HEK293 (cell line): ENCODE data around the gene ANKUB1.
"Not testable (repeated sequence)": the region's sequence is repeated elsewhere in the genome, so short reads cannot be mapped to it uniquely, and the experiment has no call there.

Source experiments
- CTCF ChIA-PET: fragments of 350-600 bp; formaldehyde crosslinking; extraction: SDS; loops from one replicate; lab custom pipeline; 2021; ENCODE audit warnings: antibody characterized with exemption; lab: Yijun Ruan, JAX
- POLR2A ChIA-PET: fragments of 300-600 bp; formaldehyde crosslinking; extraction: SDS; loops from one replicate; lab custom pipeline; 2020; ENCODE audit warnings: antibody characterized with exemption, inconsistent platforms; lab: Yijun Ruan, JAX
- H3K27ac ChIP-seq: fragments of 200-500 bp; sonication (Bioruptor generic); 2 replicates; pipeline ENCODE4 v1.5.1; 2014; ENCODE audit warnings: low read depth, low read length, control low read depth, inconsistent platforms; ENCODE audit errors: extremely low read depth
- H3K36me3 ChIP-seq, 2 experiments: fragments of 200-500 bp in 1 of 2; sonication (Bioruptor generic) in 1 of 2; 1 replicate in 1 of 2; 2 replicates in 1 of 2; pipeline ENCODE4 v1.5.1; 2014 to 2017; ENCODE audit warnings: inconsistent platforms in 2 of 2, low read length in 2 of 2; ENCODE audit not compliant: control insufficient read depth in 2 of 2, insufficient read depth in 1 of 2
- H3K4me1 ChIP-seq: fragments of 200-500 bp; sonication (Bioruptor generic); 2 replicates; pipeline ENCODE4 v1.5.1; 2014; ENCODE audit warnings: mild to moderate bottlenecking, low read length, inconsistent platforms; ENCODE audit not compliant: control insufficient read depth, insufficient read depth
- H3K4me3 ChIP-seq: 2 replicates; pipeline ENCODE4 v1.5.1; 2011; ENCODE audit warnings: low read depth, mild to moderate bottlenecking, control low read depth, low read length, moderate library complexity
- H3K9me3 ChIP-seq: fragments of 200-500 bp; sonication (Bioruptor generic); 2 replicates; pipeline ENCODE4 v1.5.1; 2014; ENCODE audit warnings: low read depth, low read length, inconsistent platforms; ENCODE audit not compliant: control insufficient read depth, insufficient read depth
- EGR2 ChIP-seq: fragments of 450-650 bp; formaldehyde crosslinking; IDR thresholded peaks from 2 replicates; pipeline ENCODE4 v1.5.1; 2016; ENCODE audit warnings: low read depth, missing biosample characterization, missing genetic modification characterization
- PBX3 ChIP-seq: sonication (generic); formaldehyde crosslinking; IDR thresholded peaks from 2 replicates; pipeline ENCODE4 v1.8.1; 2022; ENCODE audit warnings: mild to moderate bottlenecking, moderate library complexity, missing genetic modification reagents
- PRDM4 ChIP-seq: fragments of 450-650 bp; formaldehyde crosslinking; IDR thresholded peaks from 2 replicates; pipeline ENCODE4 v1.5.1; 2017; ENCODE audit warnings: missing biosample characterization, missing genetic modification characterization
- SETDB1 ChIP-seq: IDR thresholded peaks from one replicate; pipeline ENCODE4 v1.6.1; 2017; ENCODE audit warnings: mild to moderate bottlenecking, low read length, moderate library complexity, mixed read lengths; ENCODE audit not compliant: insufficient read length
- WT1 ChIP-seq: fragments of 450-650 bp; formaldehyde crosslinking; IDR thresholded peaks from 2 replicates; pipeline ENCODE4 v1.5.1; 2016; ENCODE audit warnings: missing biosample characterization, missing genetic modification characterization
- ZBTB8A ChIP-seq: fragments of 450-650 bp; formaldehyde crosslinking; IDR thresholded peaks from 2 replicates; pipeline ENCODE4 v1.5.1; 2016; ENCODE audit warnings: missing biosample characterization, missing genetic modification characterization
- ZFP37 ChIP-seq: fragments of 450-650 bp; formaldehyde crosslinking; IDR thresholded peaks from 2 replicates; pipeline ENCODE4 v1.5.1; 2016; ENCODE audit warnings: missing biosample characterization, missing genetic modification characterization
- ZNF174 ChIP-seq: fragments of 450-650 bp; formaldehyde crosslinking; IDR thresholded peaks from 2 replicates; pipeline ENCODE4 v1.5.0; 2017; ENCODE audit warnings: missing biosample characterization, mild to moderate bottlenecking, missing genetic modification characterization
- ZNF18 ChIP-seq: fragments of 450-650 bp; formaldehyde crosslinking; IDR thresholded peaks from 2 replicates; pipeline ENCODE4 v1.5.1; 2016; ENCODE audit warnings: missing biosample characterization, missing genetic modification characterization
- ZNF211 ChIP-seq: fragments of 450-650 bp; formaldehyde crosslinking; IDR thresholded peaks from 2 replicates; pipeline ENCODE4 v1.5.1; 2016; ENCODE audit warnings: low read depth, missing biosample characterization, missing genetic modification characterization
- ZNF248 ChIP-seq: fragments of 450-650 bp; formaldehyde crosslinking; IDR thresholded peaks from 2 replicates; pipeline ENCODE4 v1.5.1; 2017; ENCODE audit warnings: missing biosample characterization, missing genetic modification characterization
- ZNF302 ChIP-seq: fragments of 450-650 bp; formaldehyde crosslinking; IDR thresholded peaks from 2 replicates; pipeline ENCODE4 v1.5.1; 2016; ENCODE audit warnings: missing biosample characterization, missing genetic modification characterization, low read depth
- ZNF311 ChIP-seq: fragments of 450-650 bp; formaldehyde crosslinking; IDR thresholded peaks from 2 replicates; pipeline ENCODE4 v1.5.1; 2017; ENCODE audit warnings: missing biosample characterization, missing genetic modification characterization, borderline replicate concordance
- ZNF501 ChIP-seq: fragments of 450-650 bp; formaldehyde crosslinking; IDR thresholded peaks from 2 replicates; pipeline ENCODE4 v1.5.1; 2016; ENCODE audit warnings: missing biosample characterization, missing genetic modification characterization
- ZNF529 ChIP-seq: fragments of 450-650 bp; formaldehyde crosslinking; IDR thresholded peaks from 2 replicates; pipeline ENCODE4 v1.5.1; 2017; ENCODE audit warnings: missing genetic modification characterization, missing biosample characterization; ENCODE audit not compliant: insufficient replicate concordance
- ZNF585B ChIP-seq: fragments of 450-650 bp; formaldehyde crosslinking; IDR thresholded peaks from 2 replicates; pipeline ENCODE4 v1.5.1; 2016; ENCODE audit warnings: missing biosample characterization, missing genetic modification characterization
- ZNF677 ChIP-seq: fragments of 450-650 bp; IDR thresholded peaks from 2 replicates; pipeline ENCODE4 v1.5.0; 2018; ENCODE audit warnings: missing biosample characterization, mild to moderate bottlenecking, missing genetic modification characterization, moderate library complexity
- ZNF776 ChIP-seq: fragments of 450-650 bp; formaldehyde crosslinking; IDR thresholded peaks from 2 replicates; pipeline ENCODE4 v1.5.0; 2017; ENCODE audit warnings: missing biosample characterization, missing genetic modification characterization, borderline replicate concordance
- ZNF791 ChIP-seq: fragments of 450-650 bp; formaldehyde crosslinking; IDR thresholded peaks from 2 replicates; pipeline ENCODE4 v1.5.1; 2016; ENCODE audit warnings: missing biosample characterization, missing genetic modification characterization

Gene ANKUB1

GRCh38 chr3:149831321-149831720 lies 39.0 kb upstream of the ANKUB1 start:
- CTCF ChIA-PET = no interaction called here
- H3K36me3 ChIP-seq = no peaks in the 10 kb centered on the region
- TF ChIP-seq PRDM4 (tag by site-specific recombination) (no peak), PBX3 (no peak), ZNF501 (tag by site-specific recombination) (no peak), ZNF311 (tag by site-specific recombination) (no peak), ZFP37 (tag by site-specific recombination) (no peak), ZBTB8A (tag by site-specific recombination) (no peak), ZNF18 (no peak), ZNF677 (tag by site-specific recombination) (no peak), ZNF174 (tag by site-specific recombination) (no peak), ZNF791 (tag by site-specific recombination) (no peak), ZNF776 (no peak), ZNF302 (tag by site-specific recombination) (no peak), ZNF248 (tag by site-specific recombination) (no peak)
- TF ChIP-seq, all 188 proteins: peak for 0
- Histone ChIP-seq H3K9me3 (no peaks in the 10 kb centered on the region), H3K27ac (no peak overlapping the region), H3K4me1 (no peaks in the 10 kb centered on the region), H3K4me3 (no peak overlapping the region)
- POLR2A ChIA-PET = no interaction called here

GRCh38 chr3:149830902-149831301 lies 38.5 kb upstream of the ANKUB1 start:
- H3K9me3 ChIP-seq = no peaks in the 10 kb centered on the region
- CTCF ChIA-PET = no interaction called here
- H3K36me3 ChIP-seq = no peaks in the 10 kb centered on the region
- POLR2A ChIA-PET = no interaction called here
- H3K4me1 ChIP-seq = no peaks in the 10 kb centered on the region
- 0 out of 2 replicates have a peak, but pooled peaks have one; percentile 1 for TF ChIP-seq ZNF585B (tag by site-specific recombination)
- no peak for TF ChIP-seq ZNF529 (tag by site-specific recombination)
- TF ChIP-seq SETDB1 = peak; percentile 73
- no peak for TF ChIP-seq WT1 (tag by site-specific recombination)
- no peak for TF ChIP-seq ZNF211 (tag by site-specific recombination)
- H3K4me3 ChIP-seq = no peak overlapping the region
- H3K27ac ChIP-seq = no peak overlapping the region

GRCh38 chr3:149829631-149830030 lies 37.3 kb upstream of the ANKUB1 start:
- CTCF ChIA-PET, H3K9me3 ChIP-seq: not testable (repeated sequence)

More at GRCh38 chr3:149829631-149830030, 37.3 kb upstream of the ANKUB1 start:
- POLR2A ChIA-PET, H3K4me1 ChIP-seq, H3K27ac ChIP-seq, H3K4me3 ChIP-seq, H3K36me3 ChIP-seq: not testable (repeated sequence)
- peak; percentile 13; the same call in 1 of the 2 replicates for TF ChIP-seq EGR2
